ENCODE results near the gene TIRAP. TPM values are rescaled to one million over a fixed set of nuclear protein-coding genes. Genes with fewer than 3 reads are reported as not detected.

TIRAP gene
- total RNA-seq, 6 experiments from 2014 or later, result 8.0 to 12.1 (median 9.7) TPM

DNA sequence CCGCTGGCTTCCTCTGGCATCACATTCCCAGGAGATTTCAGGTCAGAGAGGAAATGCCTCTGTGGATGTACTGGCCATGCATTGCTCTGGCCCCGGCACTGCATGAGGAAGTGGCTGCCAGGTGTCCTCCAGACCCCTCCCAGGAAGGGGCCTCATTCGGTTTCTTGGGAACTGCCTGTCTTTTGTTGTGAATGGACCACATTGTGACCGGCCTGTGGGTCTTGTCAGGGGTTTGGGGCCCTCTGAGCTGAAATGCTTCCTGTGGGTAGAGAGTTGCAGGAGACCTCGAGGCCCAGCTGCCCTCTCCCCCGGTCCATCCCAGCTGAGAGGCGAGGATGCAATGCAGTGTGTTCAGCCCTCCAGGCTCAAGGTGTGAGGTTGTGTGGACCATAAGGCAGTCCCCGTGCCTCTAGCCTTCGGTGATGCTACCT is 53.8 kb downstream of the TIRAP start:
- intact Hi-C loops (cut with DNase I), result loop anchor here in 1 of 2 donors (10.0 kb wide), 1 partner anchor 58 kb away; no protein-coding TSS in a partner anchor
- Histone ChIP-seq H3K4me1 (peaks cover 0 to 64% (median 23%) of the 10 kb centered on the region in 4 donors), H3K27ac (peak overlapping the region in 1 of 3 donors; percentile 37)

DNA sequence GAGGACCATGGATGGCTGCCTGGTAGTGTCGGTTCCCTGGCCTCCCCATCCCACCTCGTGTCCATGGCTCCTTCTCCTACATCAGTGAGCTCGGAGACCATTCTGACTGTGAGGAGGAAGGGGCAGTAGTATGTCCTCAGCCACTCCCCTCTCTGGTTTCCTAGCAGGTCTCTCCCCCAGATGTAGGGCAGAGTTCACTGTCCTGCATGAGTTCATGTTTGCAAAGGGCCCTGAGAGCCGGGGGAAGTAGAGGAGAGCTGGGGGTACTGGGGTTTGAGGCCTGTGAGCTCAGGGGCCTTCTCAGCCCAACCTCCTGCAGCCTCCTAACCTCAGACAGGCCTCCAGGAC is 54.2 kb downstream of the TIRAP start:
- no peak for DNase-seq
- Histone ChIP-seq H3K27me3 (no peaks in the 10 kb centered on the region), H3K36me3 (peaks cover 0 to 33% (median 16%) of the 10 kb centered on the region in 4 donors), H3K4me1 (peaks cover 0 to 59% (median 21%) of the 10 kb centered on the region in 4 donors), H3K27ac (peak overlapping the region in 1 of 3 donors; percentile 37), H3K9me3 (no peaks in the 10 kb centered on the region), H3K4me3 (no peak overlapping the region)
- ATAC-seq, result peak; percentile 3 to 10 (median 10)
- intact Hi-C loops (cut with DNase I), result loop anchor here in 1 of 2 donors (10.0 kb wide), 1 partner anchor 58 kb away; no protein-coding TSS in a partner anchor
- TF ChIP-seq POLR2A (IDR thresholded peaks at IDR 0.05), result no peak
- TF ChIP-seq, protein P1, sequence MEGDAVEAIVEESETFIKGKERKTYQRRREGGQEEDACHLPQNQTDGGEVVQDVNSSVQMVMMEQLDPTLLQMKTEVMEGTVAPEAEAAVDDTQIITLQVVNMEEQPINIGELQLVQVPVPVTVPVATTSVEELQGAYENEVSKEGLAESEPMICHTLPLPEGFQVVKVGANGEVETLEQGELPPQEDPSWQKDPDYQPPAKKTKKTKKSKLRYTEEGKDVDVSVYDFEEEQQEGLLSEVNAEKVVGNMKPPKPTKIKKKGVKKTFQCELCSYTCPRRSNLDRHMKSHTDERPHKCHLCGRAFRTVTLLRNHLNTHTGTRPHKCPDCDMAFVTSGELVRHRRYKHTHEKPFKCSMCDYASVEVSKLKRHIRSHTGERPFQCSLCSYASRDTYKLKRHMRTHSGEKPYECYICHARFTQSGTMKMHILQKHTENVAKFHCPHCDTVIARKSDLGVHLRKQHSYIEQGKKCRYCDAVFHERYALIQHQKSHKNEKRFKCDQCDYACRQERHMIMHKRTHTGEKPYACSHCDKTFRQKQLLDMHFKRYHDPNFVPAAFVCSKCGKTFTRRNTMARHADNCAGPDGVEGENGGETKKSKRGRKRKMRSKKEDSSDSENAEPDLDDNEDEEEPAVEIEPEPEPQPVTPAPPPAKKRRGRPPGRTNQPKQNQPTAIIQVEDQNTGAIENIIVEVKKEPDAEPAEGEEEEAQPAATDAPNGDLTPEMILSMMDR (IDR thresholded peaks at IDR 0.05), result no peak
- WGBS (ENCODE audit: insufficient coverage, low coverage, low lambda C conversion rate, missing lambda C conversion rate), result no CpG with 5 or more reads among the region's 4 CpGs

More for the DNA sequence above, 53.8 kb downstream of the TIRAP start:
- TF ChIP-seq POLR2A (IDR thresholded peaks at IDR 0.05), result no peak
- TF ChIP-seq, protein P1 (IDR thresholded peaks at IDR 0.05), result no peak
- peak in 1 of 3 donors; percentile 48 for DNase-seq
- Histone ChIP-seq H3K27me3 (no peaks in the 10 kb centered on the region), H3K4me3 (no peak overlapping the region), H3K9me3 (no peaks in the 10 kb centered on the region), H3K36me3 (peaks cover 0 to 32% (median 15%) of the 10 kb centered on the region in 4 donors)
- WGBS (ENCODE audit: insufficient coverage, low coverage, low lambda C conversion rate, missing lambda C conversion rate), result 40% methylated on average over 1 of the region's 9 CpGs
- ATAC-seq, result peak in 3 of 4 donors; percentile 1 to 3 (median 3)

DNA sequence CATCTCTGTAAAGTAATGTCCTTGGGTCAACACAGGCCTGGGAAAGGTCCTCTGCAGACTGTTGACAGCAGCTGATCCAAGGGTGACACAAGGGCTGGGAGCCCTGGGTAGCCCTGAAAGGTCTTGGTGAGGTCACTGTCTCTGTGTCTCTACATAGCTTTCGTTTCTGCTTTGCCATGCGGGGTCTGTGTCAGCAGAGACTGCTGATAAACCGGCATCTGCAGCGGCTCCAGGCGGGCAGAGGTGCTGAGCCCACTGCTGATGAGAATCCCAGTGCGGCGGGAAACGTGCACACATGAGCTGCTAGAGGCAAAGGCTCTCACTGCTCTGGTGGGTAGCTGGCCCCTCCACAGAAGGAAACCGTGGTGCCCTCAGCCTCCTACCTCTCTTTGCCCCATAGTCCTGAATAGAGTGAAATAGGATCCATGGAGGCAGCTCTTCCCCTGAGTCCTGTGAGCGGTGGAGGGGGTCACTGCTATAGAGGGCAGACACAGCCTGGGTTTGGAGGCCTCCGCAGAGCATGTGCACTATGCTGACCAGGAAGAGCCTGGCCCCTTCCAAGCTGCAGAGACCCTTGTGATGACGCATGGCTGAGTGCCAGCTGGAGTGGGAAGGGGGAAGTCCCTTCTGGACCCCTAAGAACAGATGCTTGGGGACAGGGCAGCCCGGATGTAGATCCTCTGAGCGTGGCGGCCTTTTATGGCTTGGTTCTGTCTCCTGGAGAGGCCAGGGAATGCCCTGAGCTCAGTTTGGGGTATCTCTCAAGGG is 54.8 kb downstream of the TIRAP start:
- Histone ChIP-seq H3K4me1 (peaks cover 0 to 54% (median 19%) of the 10 kb centered on the region in 4 donors), H3K27ac (no peak overlapping the region), H3K36me3 (peaks cover 0 to 37% (median 16%) of the 10 kb centered on the region in 4 donors), H3K27me3 (no peaks in the 10 kb centered on the region), H3K4me3 (no peak overlapping the region), H3K9me3 (no peaks in the 10 kb centered on the region)
- ATAC-seq (peak; percentile 7 to 49 (median 38)), DNase-seq (peak in 1 of 3 donors; percentile 55)
- intact Hi-C loops (cut with DNase I), result loop anchor here in 1 of 2 donors (10.0 kb wide), 1 partner anchor 57 kb away; no protein-coding TSS in a partner anchor
- TF ChIP-seq POLR2A (IDR thresholded peaks at IDR 0.05), result no peak
- TF ChIP-seq, protein P1 (IDR thresholded peaks at IDR 0.05), result no peak
- no CpG with 5 or more reads among the region's 15 CpGs for WGBS (ENCODE audit: insufficient coverage, low coverage, low lambda C conversion rate, missing lambda C conversion rate)

DNA sequence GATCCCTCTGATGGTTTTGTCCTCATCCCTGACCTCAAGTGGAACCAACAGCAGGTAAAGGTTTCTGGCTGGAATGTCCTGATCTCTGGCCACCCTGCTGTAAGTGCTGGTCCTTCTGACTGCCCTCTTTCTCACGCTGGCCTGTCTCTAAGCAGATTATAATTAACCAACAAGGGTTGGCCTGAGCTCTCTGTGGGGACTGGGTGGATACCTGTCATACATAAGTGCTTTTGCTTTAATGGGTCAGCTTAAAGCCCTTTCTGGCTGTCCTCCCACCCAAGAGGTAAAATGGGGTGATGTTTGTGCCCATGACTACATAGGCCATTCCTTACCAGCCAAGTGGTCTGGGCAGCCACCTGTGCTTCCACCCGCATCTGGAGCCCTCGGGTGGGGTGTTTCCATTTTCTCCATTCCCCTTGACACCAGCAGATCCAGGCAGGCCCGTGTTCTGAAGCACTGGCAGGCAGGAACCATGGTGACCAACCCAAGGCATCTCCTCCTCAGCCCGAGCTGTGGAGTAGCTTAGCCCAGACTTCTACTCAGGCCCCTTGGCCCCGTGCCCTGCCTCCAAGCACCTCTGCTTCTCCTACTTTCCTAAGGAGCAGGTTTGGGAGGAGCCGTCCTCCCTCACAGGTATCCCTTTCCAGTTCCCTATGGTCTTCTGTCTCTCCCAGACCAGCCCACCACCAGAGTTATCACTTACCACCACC is 55.6 kb downstream of the TIRAP start:
- peaks cover 0 to 45% (median 18%) of the 10 kb centered on the region in 4 donors for H3K4me1 ChIP-seq
- peaks cover 0 to 40% (median 19%) of the 10 kb centered on the region in 4 donors for H3K36me3 ChIP-seq
- no peaks in the 10 kb centered on the region for H3K27me3 ChIP-seq
- intact Hi-C loops (cut with DNase I), result loop anchor here in 1 of 2 donors (10.0 kb wide), 1 partner anchor 56 kb away; no protein-coding TSS in a partner anchor
- H3K27ac ChIP-seq, result no peak overlapping the region
- H3K4me3 ChIP-seq, result no peak overlapping the region
- ATAC-seq, result no peak
- peak in 1 of 3 donors; percentile 53 for DNase-seq
- WGBS (ENCODE audit: insufficient coverage, low coverage, low lambda C conversion rate, missing lambda C conversion rate), result 90% methylated on average over 2 of the region's 7 CpGs
- TF ChIP-seq POLR2A (IDR thresholded peaks at IDR 0.05), result no peak
- TF ChIP-seq, protein P1 (IDR thresholded peaks at IDR 0.05), result no peak
- no peaks in the 10 kb centered on the region for H3K9me3 ChIP-seq

Data from right lobe of liver (tissue), 6 donors.